Measurements from ENCODE around the gene RAB1B. TPM values are rescaled to one million over a fixed set of nuclear protein-coding genes. Genes with fewer than 3 reads are reported as not detected.

The RAB1B gene
- total RNA-seq, 1 donor from 2014 or later = 157 TPM

DNA sequence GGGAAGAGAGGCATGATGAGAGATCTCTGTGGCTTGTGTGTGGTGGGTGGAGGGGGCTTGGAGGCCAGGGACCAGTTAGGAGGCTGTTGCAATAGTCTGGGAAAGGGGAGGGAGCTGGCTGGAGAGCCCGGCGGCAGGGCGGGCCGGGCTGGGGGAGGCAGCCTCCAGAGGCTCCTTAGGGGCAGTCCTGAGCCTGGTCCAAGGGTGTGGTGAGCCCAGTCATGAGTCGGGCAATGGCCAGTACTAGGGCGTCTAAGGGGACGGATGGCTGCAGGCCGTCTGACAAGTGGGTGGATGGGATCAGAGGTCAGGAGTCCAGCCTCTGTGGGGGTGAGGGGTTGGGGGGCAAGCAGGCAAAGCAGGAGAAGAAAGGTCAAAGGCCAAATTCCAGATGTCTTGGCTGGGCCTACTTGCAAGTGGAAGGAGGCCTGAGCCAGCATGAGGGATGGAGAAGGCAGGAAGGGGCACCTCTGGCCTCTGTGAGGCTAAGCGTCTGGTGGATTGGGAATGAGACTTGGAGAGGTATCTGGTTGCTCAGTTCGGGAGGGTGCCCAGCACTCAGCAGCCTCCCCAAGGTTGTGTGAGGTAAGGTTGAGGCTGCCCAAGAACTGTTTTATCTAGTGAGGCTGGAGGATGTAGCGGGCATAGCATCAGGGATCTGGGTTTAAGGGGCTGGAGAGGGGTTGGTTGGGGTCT lies 54.4 kb downstream of the RAB1B start:
- no peak for DNase-seq (ENCODE audit: low spot score)

- DNase-seq (ENCODE audit: low spot score) = no peak
Measured at GRCh38 chr11:66323684-66324083, 55.2 kb downstream of the RAB1B start.

GRCh38 chr11:66324664-66325063 lies 56.2 kb downstream of the RAB1B start:
- no peak for DNase-seq (ENCODE audit: low spot score)

DNA sequence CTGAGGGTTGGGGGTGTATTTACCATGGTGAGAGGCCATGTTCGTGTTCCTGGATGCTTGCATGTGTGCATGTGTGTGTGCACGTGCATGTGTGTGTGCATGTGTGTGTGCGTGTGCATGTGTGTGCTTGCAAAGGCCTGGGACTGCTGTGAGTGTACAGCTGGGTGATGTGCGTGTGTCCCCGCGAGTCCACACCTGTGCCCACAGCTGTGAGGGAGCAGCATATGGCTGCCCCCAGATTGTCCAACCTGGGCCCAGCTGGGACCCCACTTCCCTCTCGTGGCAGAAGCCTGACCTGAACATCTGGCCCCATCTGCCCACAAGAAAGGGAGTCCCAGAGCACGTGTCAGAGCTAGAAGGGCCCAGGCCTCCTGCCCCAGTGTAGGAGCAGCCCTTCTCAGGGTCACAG lies 56.8 kb downstream of the RAB1B start:
- no peak for DNase-seq (ENCODE audit: low spot score)

DNA sequence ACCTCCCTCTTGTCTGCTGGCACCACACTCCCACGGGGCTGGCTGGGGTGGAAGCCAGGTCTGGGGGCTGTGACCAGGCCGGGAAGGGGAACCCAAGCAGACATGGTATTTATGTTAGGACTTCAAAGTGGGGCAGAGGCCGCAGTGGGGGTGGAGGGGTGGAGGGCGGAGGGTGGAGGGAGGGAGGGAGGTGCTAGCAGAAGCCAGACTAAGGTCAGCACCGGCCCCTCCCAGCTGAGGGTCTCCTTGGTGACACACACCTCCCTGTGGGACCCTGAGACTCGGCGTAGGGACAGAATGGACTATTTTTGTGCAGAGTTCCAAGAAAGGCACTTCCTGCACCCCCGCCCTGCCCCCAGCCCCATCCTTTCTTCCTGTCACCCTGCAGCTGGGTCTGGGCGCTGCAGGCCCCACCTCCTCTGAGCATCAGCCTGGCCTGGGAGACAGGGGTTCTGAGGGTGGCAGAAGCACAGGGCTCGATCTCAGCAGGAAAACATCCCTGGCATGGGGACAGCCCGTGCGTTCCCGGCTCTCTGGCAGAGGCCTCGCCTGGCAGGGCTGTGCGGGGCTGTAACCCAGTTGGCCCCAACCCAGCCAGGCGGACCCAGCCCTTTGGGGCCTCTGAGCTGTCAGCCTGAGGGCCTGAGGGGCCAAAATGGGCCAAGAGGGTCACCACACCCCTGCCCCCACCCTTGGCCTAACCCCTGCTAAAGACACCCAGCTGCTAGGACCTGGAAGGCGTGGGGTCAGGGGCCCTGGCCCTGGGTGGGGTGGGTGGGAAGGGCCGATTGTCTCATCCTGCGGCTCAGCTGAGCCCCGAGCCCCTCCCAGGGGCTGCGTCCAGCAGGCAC lies 58.0 kb downstream of the RAB1B start:
- peak; percentile 69 for DNase-seq (ENCODE audit: low spot score)

Other genes with a start within 250 kb of the RAB1B start
- not detected for gene CATSPER1, start 242.2 kb upstream of the RAB1B start, total RNA-seq
- gene GAL3ST3, start 219.5 kb upstream of the RAB1B start, total RNA-seq = not detected
- 156 TPM for gene SF3B2, start 216.3 kb upstream of the RAB1B start, total RNA-seq
- gene PACS1, start 198.4 kb upstream of the RAB1B start, total RNA-seq = 87.2 TPM
- 31.3 TPM for gene KLC2, start 10.9 kb upstream of the RAB1B start, total RNA-seq
- 2.2 TPM for gene CNIH2, start 9.5 kb downstream of the RAB1B start, total RNA-seq
- gene YIF1A, start 20.5 kb downstream of the RAB1B start, total RNA-seq = 78.7 TPM
- not detected for gene TMEM151A, start 23.3 kb downstream of the RAB1B start, total RNA-seq
- 49.2 TPM for gene CD248, start 48.4 kb downstream of the RAB1B start, total RNA-seq
- gene RIN1, start 67.8 kb downstream of the RAB1B start, total RNA-seq = 16.7 TPM
- 25.7 TPM for gene BRMS1, start 76.5 kb downstream of the RAB1B start, total RNA-seq
- gene B4GAT1, start 79.0 kb downstream of the RAB1B start, total RNA-seq = 15.2 TPM
- gene SLC29A2, start 103.1 kb downstream of the RAB1B start, total RNA-seq = 13.0 TPM
- gene NPAS4, start 152.4 kb downstream of the RAB1B start, total RNA-seq = 1.2 TPM
- gene MRPL11, start 170.2 kb downstream of the RAB1B start, total RNA-seq = 47.0 TPM
- 11.0 TPM for gene PELI3, start 198.3 kb downstream of the RAB1B start, total RNA-seq
- gene DPP3, start 211.8 kb downstream of the RAB1B start, total RNA-seq = 66.3 TPM
- gene BBS1, start 242.0 kb downstream of the RAB1B start, total RNA-seq = 59.8 TPM

Data from ureter (tissue), 1 donor.